T1000 (cell line): Measurements from ENCODE around the gene C6orf89.

ENCODE experiments used
- DNase-seq: peaks from one replicate; lab custom pipeline; 2025; ENCODE audit warnings: mixed read lengths; lab: John Stamatoyannopoulos, UW

The C6orf89 gene

GRCh38 chr6:36968266-36968977, 82.7 kb downstream of the C6orf89 start:
- no peak for DNase-seq

GRCh38 chr6:36969240-36969691, 83.5 kb downstream of the C6orf89 start:
- no peak for DNase-seq

- no peak for DNase-seq
Measured at GRCh38 chr6:36969988-36970891, 84.5 kb downstream of the C6orf89 start.

- DNase-seq: no peak
Measured at GRCh38 chr6:36970892-36971842, 85.4 kb downstream of the C6orf89 start.

GRCh38 chr6:36971921-36972673, 86.3 kb downstream of the C6orf89 start:
- no peak for DNase-seq

- DNase-seq: no peak
Measured at GRCh38 chr6:36973190-36973589, 87.4 kb downstream of the C6orf89 start.

- DNase-seq: no peak
Measured at GRCh38 chr6:36973647-36974046, 87.9 kb downstream of the C6orf89 start.

GRCh38 chr6:36975231-36976006, 89.7 kb downstream of the C6orf89 start:
- DNase-seq: no peak

- DNase-seq: no peak
Measured at GRCh38 chr6:36976007-36976264, 90.2 kb downstream of the C6orf89 start.

- no peak for DNase-seq
Measured at GRCh38 chr6:36976509-36976908, 90.8 kb downstream of the C6orf89 start.

GRCh38 chr6:36976931-36977330, 91.2 kb downstream of the C6orf89 start:
- no peak for DNase-seq

- DNase-seq: no peak
Measured at GRCh38 chr6:36977470-36977941, 91.8 kb downstream of the C6orf89 start.
